ENCODE data around the gene COL5A2.

- TF ChIP-seq EZH2phosphoT487 (IDR thresholded peaks at IDR 0.05) (no peak), CTCF (IDR thresholded peaks at IDR 0.05) (no peak), EZH2 (IDR thresholded peaks at IDR 0.05) (no peak)
These were observed 54.4 kb downstream of the COL5A2 start for GRCh38 chr2:189125195-189125594.
